HEK293T (cell line): Measurements from ENCODE around the gene LITAFD.

Experiments
- CTCF ChIA-PET: fragments of 350-600 bp; formaldehyde crosslinking; extraction: SDS; loops from one replicate; lab custom pipeline; 2021; ENCODE audit warnings: antibody characterized with exemption, inconsistent platforms; lab: Yijun Ruan, JAX
- POLR2A ChIA-PET: fragments of 350-600 bp; formaldehyde crosslinking; extraction: SDS; loops from one replicate; lab custom pipeline; 2020; ENCODE audit warnings: antibody characterized with exemption, inconsistent platforms; lab: Yijun Ruan, JAX
- DNase-seq: peaks from one replicate; pipeline ENCODE4 v3.0.0; 2012; ENCODE audit warnings: mixed read lengths; ENCODE audit errors: extremely low spot score
- ARNT ChIP-seq: fragments of 450-650 bp; IDR thresholded peaks from 2 replicates; pipeline ENCODE4 v1.6.1; 2017; ENCODE audit warnings: mild to moderate bottlenecking
- BHLHE40 ChIP-seq: fragments of 450-650 bp; IDR thresholded peaks from 2 replicates; pipeline ENCODE4 v1.6.1; 2016; ENCODE audit warnings: mild to moderate bottlenecking, moderate library complexity, borderline replicate concordance
- CTBP1 ChIP-seq: fragments of 450-650 bp; IDR thresholded peaks from 2 replicates; pipeline ENCODE4 v1.6.1; 2016; ENCODE audit warnings: borderline replicate concordance
- ELF4 ChIP-seq: fragments of 450-650 bp; IDR thresholded peaks from 2 replicates; pipeline ENCODE4 v1.6.1; 2017; ENCODE audit warnings: antibody characterized with exemption
- FOXA1 ChIP-seq: fragments of 450-650 bp; IDR thresholded peaks from 2 replicates; pipeline ENCODE4 v1.6.1; 2016; ENCODE audit warnings: mild to moderate bottlenecking
- FOXK2 ChIP-seq: fragments of 450-650 bp; IDR thresholded peaks from 2 replicates; pipeline ENCODE4 v1.6.1; 2016; ENCODE audit warnings: mild to moderate bottlenecking
- FOXM1 ChIP-seq: fragments of 450-650 bp; IDR thresholded peaks from 2 replicates; pipeline ENCODE4 v1.6.1; 2017; ENCODE audit warnings: mild to moderate bottlenecking, borderline replicate concordance
- HDGF ChIP-seq: fragments of 450-650 bp; IDR thresholded peaks from 2 replicates; pipeline ENCODE4 v1.6.1; 2017; ENCODE audit warnings: antibody characterized with exemption, borderline replicate concordance
- L3MBTL2 ChIP-seq: fragments of 450-650 bp; conservative IDR thresholded peaks from 2 replicates; pipeline ENCODE4 v1.6.1; 2016; ENCODE audit warnings: mild to moderate bottlenecking
- LEF1 ChIP-seq: fragments of 450-650 bp; IDR thresholded peaks from 2 replicates; pipeline ENCODE4 v1.6.1; 2017; ENCODE audit warnings: mild to moderate bottlenecking, borderline replicate concordance
- NFRKB ChIP-seq: fragments of 450-650 bp; IDR thresholded peaks from 2 replicates; pipeline ENCODE4 v1.6.1; 2016; ENCODE audit warnings: mild to moderate bottlenecking, moderate library complexity
- PKNOX1 ChIP-seq: fragments of 450-650 bp; IDR thresholded peaks from 2 replicates; pipeline ENCODE4 v1.6.1; 2016
- SP1 ChIP-seq: fragments of 450-650 bp; IDR thresholded peaks from 2 replicates; pipeline ENCODE4 v1.6.1; 2017
- SUZ12 ChIP-seq: fragments of 450-650 bp; IDR thresholded peaks from 2 replicates; pipeline ENCODE4 v1.6.1; 2016; ENCODE audit warnings: mild to moderate bottlenecking
- TARDBP ChIP-seq: fragments of 450-650 bp; IDR thresholded peaks from 2 replicates; pipeline ENCODE4 v1.6.1; 2016
- ZNF384 ChIP-seq: fragments of 450-650 bp; IDR thresholded peaks from 2 replicates; pipeline ENCODE4 v1.6.1; 2016

LITAFD gene

GRCh38 chr16:8905795-8906591 lies 23.8 kb downstream of the LITAFD start:
- POLR2A ChIA-PET, result no interaction called here
- DNase-seq, result no peak
- CTCF ChIA-PET, result interaction anchor here (0.7 to 1.0 kb wide), 2 partner anchors 103 to 233 kb away, joined by 3 to 5 read pairs; no protein-coding TSS in a partner anchor
- no peak for TF ChIP-seq NFRKB
- no peak for TF ChIP-seq TARDBP
- TF ChIP-seq SP1, result no peak
- TF ChIP-seq FOXA1, result no peak
- no peak for TF ChIP-seq FOXK2
- TF ChIP-seq ARNT, result no peak
- TF ChIP-seq FOXM1, result no peak
- TF ChIP-seq SUZ12, result no peak
- no peak for TF ChIP-seq L3MBTL2
- TF ChIP-seq ZNF384, result no peak
- TF ChIP-seq BHLHE40, result no peak
- no peak for TF ChIP-seq CTBP1
- TF ChIP-seq HDGF, result no peak
- TF ChIP-seq LEF1, result no peak
- TF ChIP-seq ELF4, result no peak
- no peak for TF ChIP-seq PKNOX1

GRCh38 chr16:8907096-8907495 lies 24.9 kb downstream of the LITAFD start:
- no peak for DNase-seq
- ChIA-PET CTCF (no interaction called here), POLR2A (no interaction called here)
- TF ChIP-seq FOXM1, result no peak
- TF ChIP-seq BHLHE40, result no peak
- no peak for TF ChIP-seq ARNT
- TF ChIP-seq SP1, result no peak
- no peak for TF ChIP-seq CTBP1
- no peak for TF ChIP-seq SUZ12
- no peak for TF ChIP-seq NFRKB
- no peak for TF ChIP-seq PKNOX1

DNA sequence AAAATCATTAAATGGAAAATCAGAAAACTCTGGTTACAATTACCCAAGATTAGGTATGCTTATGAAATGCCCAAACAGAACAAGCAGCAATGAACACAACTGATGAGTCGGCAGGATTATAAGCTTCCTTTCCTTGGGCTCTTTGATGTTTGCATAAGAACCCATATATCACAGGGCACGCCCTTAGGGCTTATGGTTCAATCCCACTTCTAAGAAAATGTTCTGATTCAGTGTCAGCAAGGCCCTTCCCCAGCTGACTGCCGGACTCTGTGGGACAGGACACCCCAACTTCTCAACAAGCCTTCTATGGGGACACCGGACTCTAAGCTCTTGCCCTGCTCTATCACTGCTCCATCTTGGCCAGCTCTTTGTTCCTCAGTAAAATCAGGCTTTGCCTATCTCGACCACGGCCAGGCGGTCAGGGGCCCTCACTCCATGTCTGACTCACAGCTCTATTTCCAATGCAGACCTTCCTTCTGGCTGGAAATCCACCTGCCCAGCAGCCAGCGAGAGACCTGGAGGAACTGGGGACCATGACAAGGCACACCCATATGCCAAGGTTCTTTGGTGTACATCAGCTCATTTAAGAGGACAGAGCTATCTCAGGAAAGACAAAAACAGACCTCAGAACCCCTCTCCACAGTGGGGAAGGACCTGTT lies 26.8 kb downstream of the LITAFD start:
- ChIA-PET POLR2A (interaction anchor here (0.9 kb wide), 1 partner anchor 9 kb away, joined by 3 read pairs; no protein-coding TSS in a partner anchor), CTCF (interaction anchor here (0.7 to 1.5 kb wide), 2 partner anchors 28 to 60 kb away, joined by 3 to 4 read pairs; no protein-coding TSS in a partner anchor)
- no peak for DNase-seq
- TF ChIP-seq CTBP1 (no peak), TARDBP (no peak), ARNT (no peak), HDGF (no peak), BHLHE40 (no peak), FOXM1 (no peak), ZNF384 (no peak), PKNOX1 (no peak)

GRCh38 chr16:8910811-8911210 lies 28.7 kb downstream of the LITAFD start:
- TF ChIP-seq BHLHE40 (no peak), CTBP1 (no peak), SP1 (no peak), PKNOX1 (no peak), NFRKB (no peak)
- ChIA-PET CTCF (interaction anchor here (0.5 kb wide), 1 partner anchor 31 kb away, joined by 9 read pairs; no protein-coding TSS in a partner anchor), POLR2A (no interaction called here)
- DNase-seq, result no peak

DNA sequence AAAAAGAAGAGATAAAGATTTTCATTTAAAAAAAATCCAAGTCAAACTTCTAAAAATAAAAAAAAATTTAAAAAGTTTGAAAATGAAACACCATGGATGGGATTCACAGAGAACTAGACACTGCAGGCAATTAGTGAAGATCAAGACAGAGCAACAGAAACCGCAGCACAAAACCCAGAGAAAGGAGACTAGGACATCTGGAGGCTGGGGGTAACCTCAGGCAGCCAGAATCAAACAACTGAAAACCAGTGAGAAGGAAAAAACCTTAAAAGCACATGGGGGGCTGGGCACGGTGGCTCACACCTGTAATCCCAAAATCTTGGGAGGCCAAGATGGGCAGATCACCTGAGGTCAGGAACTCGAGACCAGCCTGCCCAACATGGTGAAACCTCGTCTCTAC lies 30.6 kb downstream of the LITAFD start:
- CTCF ChIA-PET, result no interaction called here
- POLR2A ChIA-PET, result no interaction called here

More for the DNA sequence above, 30.6 kb downstream of the LITAFD start:
- DNase-seq, result no peak
- TF ChIP-seq FOXK2 (no peak), NFRKB (no peak), FOXM1 (no peak), LEF1 (no peak), BHLHE40 (no peak), HDGF (no peak), TARDBP (no peak), ARNT (no peak), SUZ12 (no peak), L3MBTL2 (no peak), SP1 (no peak), ZNF384 (no peak), FOXA1 (no peak), PKNOX1 (no peak)
